GM21360 (cell line): ENCODE data around the gene RNF138.
"Not testable (repeated sequence)": the region's sequence is repeated elsewhere in the genome, so short reads cannot be mapped to it uniquely, and the experiment has no call there.

ENCODE experiments used
- ATAC-seq: cut with Tn5 transposase; IDR thresholded peaks from one replicate; pipeline ENCODE4 v1.9.1; 2021; ENCODE audit warnings: mild to moderate bottlenecking, moderate library complexity; ENCODE audit not compliant: unreplicated experiment

RNF138 gene

GRCh38 chr18:32095192-32095899, 3.7 kb downstream of the RNF138 start:
- ATAC-seq = no peak

GRCh38 chr18:32095900-32096229, 4.2 kb downstream of the RNF138 start:
- ATAC-seq = no peak

- no peak for ATAC-seq
These were observed 5.3 kb downstream of the RNF138 start for GRCh38 chr18:32096946-32097345.

- no peak for ATAC-seq
These were observed 12.8 kb downstream of the RNF138 start for GRCh38 chr18:32104516-32104915.

- no peak for ATAC-seq
These were observed 18.3 kb downstream of the RNF138 start for GRCh38 chr18:32110005-32110404.

GRCh38 chr18:32111706-32112105, 20.0 kb downstream of the RNF138 start:
- no peak for ATAC-seq

GRCh38 chr18:32112826-32113225, 21.2 kb downstream of the RNF138 start:
- ATAC-seq = no peak

- ATAC-seq = no peak
These were observed 22.7 kb downstream of the RNF138 start for GRCh38 chr18:32114293-32114942.

GRCh38 chr18:32122039-32122438, 30.4 kb downstream of the RNF138 start:
- ATAC-seq = no peak

GRCh38 chr18:32126538-32126937, 34.9 kb downstream of the RNF138 start:
- ATAC-seq = no peak

- no peak for ATAC-seq
These were observed 44.0 kb downstream of the RNF138 start for GRCh38 chr18:32135625-32136024.

GRCh38 chr18:32138332-32138982, 46.8 kb downstream of the RNF138 start:
- ATAC-seq = no peak

- no peak for ATAC-seq
These were observed 48.2 kb downstream of the RNF138 start for GRCh38 chr18:32139835-32140283.

GRCh38 chr18:32148185-32148870, 56.7 kb downstream of the RNF138 start:
- no peak for ATAC-seq

GRCh38 chr18:32152705-32153448, 61.2 kb downstream of the RNF138 start:
- peak; percentile 92 for ATAC-seq

- no peak for ATAC-seq
These were observed 65.2 kb downstream of the RNF138 start for GRCh38 chr18:32156855-32157254.

- no peak for ATAC-seq
These were observed 65.9 kb downstream of the RNF138 start for GRCh38 chr18:32157580-32157979.

- ATAC-seq = peak; percentile 86
These were observed 66.5 kb downstream of the RNF138 start for GRCh38 chr18:32158108-32158624.

GRCh38 chr18:32158631-32159030, 67.0 kb downstream of the RNF138 start:
- not testable (repeated sequence) for ATAC-seq

- no peak for ATAC-seq
These were observed 68.9 kb downstream of the RNF138 start for GRCh38 chr18:32160547-32160946.
